ENCODE results near the gene TAS2R3. TPM values are rescaled to one million over a fixed set of nuclear protein-coding genes. Genes with fewer than 3 reads are reported as not detected.
"Not testable (repeated sequence)": the region's sequence is repeated elsewhere in the genome, so short reads cannot be mapped to it uniquely, and the experiment has no call there.

Gene TAS2R3
- total RNA-seq, 1 donor from 2014 or later, result 0.41 TPM

GRCh38 chr7:141752634-141753033 lies 11.3 kb upstream of the TAS2R3 start:
- H3K36me3 ChIP-seq, result peaks cover 94% of the 10 kb centered on the region
- H3K4me3 ChIP-seq, result no peak overlapping the region
- H3K27me3 ChIP-seq (ENCODE audit: low read depth), result no peaks in the 10 kb centered on the region
- peaks cover 33% of the 10 kb centered on the region for H3K9me3 ChIP-seq (replicated peaks)
- intact Hi-C loops (cut with micrococcal nuclease), result no loop called here
- peak; percentile 31 for TF ChIP-seq CTCF (IDR thresholded peaks at IDR 0.05; ENCODE audit: borderline replicate concordance)
- no peak for DNase-seq
- no peaks in the 10 kb centered on the region for H3K4me1 ChIP-seq
- H3K27ac ChIP-seq (replicated peaks), result no peak overlapping the region

GRCh38 chr7:141754939-141755338 lies 9.0 kb upstream of the TAS2R3 start:
- intact Hi-C loops (cut with micrococcal nuclease), result no loop called here

GRCh38 chr7:141770083-141770583 lies 6.2 kb downstream of the TAS2R3 start:
- H3K9me3 ChIP-seq (replicated peaks); H3K4me3 ChIP-seq; H3K4me1 ChIP-seq; intact Hi-C loops (cut with micrococcal nuclease); DNase-seq; H3K27me3 ChIP-seq (ENCODE audit: low read depth); H3K27ac ChIP-seq (replicated peaks): not testable (repeated sequence)
- H3K36me3 ChIP-seq, result peaks cover 17% of the 10 kb centered on the region

More at GRCh38 chr7:141754939-141755338, 9.0 kb upstream of the TAS2R3 start:
- H3K9me3 ChIP-seq (replicated peaks), result peaks cover 33% of the 10 kb centered on the region
- peaks cover 82% of the 10 kb centered on the region for H3K36me3 ChIP-seq
- DNase-seq, result no peak
- H3K4me3 ChIP-seq, result no peak overlapping the region
- peak; percentile 42 for TF ChIP-seq CTCF (IDR thresholded peaks at IDR 0.05; ENCODE audit: borderline replicate concordance)
- H3K27ac ChIP-seq (replicated peaks), result no peak overlapping the region
- no peaks in the 10 kb centered on the region for H3K27me3 ChIP-seq (ENCODE audit: low read depth)
- no peaks in the 10 kb centered on the region for H3K4me1 ChIP-seq

- Histone ChIP-seq H3K4me1 (no peaks in the 10 kb centered on the region), H3K27ac (replicated peaks) (no peak within 1 kb of the TSS), H3K36me3 (peaks cover 30% of the 10 kb centered on the region), H3K9me3 (replicated peaks) (peaks cover 15% of the 10 kb centered on the region), H3K27me3 (ENCODE audit: low read depth) (no peaks in the 10 kb centered on the region), H3K4me3 (no peak within 1 kb of the TSS)
- no peak for DNase-seq
- TF ChIP-seq CTCF (IDR thresholded peaks at IDR 0.05; ENCODE audit: borderline replicate concordance), result no peak
- intact Hi-C loops (cut with micrococcal nuclease), result no loop called here
Observed at GRCh38 chr7:141776374-141776773, 12.5 kb downstream of the TAS2R3 start, which contains the start of gene TAS2R4. TSS of gene TAS2R4 (plus strand) at chr7:141776674. CDS start at chr7:141778489, 1,815 bp downstream.

GRCh38 chr7:141785706-141786552 lies 22.0 kb downstream of the TAS2R3 start:
- Histone ChIP-seq H3K4me3 (no peak overlapping the region), H3K36me3 (peaks cover 12% of the 10 kb centered on the region), H3K27ac (replicated peaks) (no peak overlapping the region), H3K4me1 (peaks cover 6% of the 10 kb centered on the region), H3K9me3 (replicated peaks) (no peaks in the 10 kb centered on the region), H3K27me3 (ENCODE audit: low read depth) (no peaks in the 10 kb centered on the region)
- peak; percentile 77 for TF ChIP-seq CTCF (IDR thresholded peaks at IDR 0.05; ENCODE audit: borderline replicate concordance)
- intact Hi-C loops (cut with micrococcal nuclease), result no loop called here
- DNase-seq, result no peak

- Histone ChIP-seq H3K27ac (replicated peaks) (no peak overlapping the region), H3K27me3 (ENCODE audit: low read depth) (no peaks in the 10 kb centered on the region), H3K4me3 (no peak overlapping the region), H3K9me3 (replicated peaks) (no peaks in the 10 kb centered on the region), H3K4me1 (peaks cover 6% of the 10 kb centered on the region), H3K36me3 (peaks cover 16% of the 10 kb centered on the region)
- no peak for TF ChIP-seq CTCF (IDR thresholded peaks at IDR 0.05; ENCODE audit: borderline replicate concordance)
- intact Hi-C loops (cut with micrococcal nuclease), result no loop called here
- DNase-seq, result no peak
Observed at GRCh38 chr7:141788296-141788695, 24.4 kb downstream of the TAS2R3 start.
